Stimulated activated CD8-positive, alpha-beta memory T cell treated with anti-CD3 and anti-CD28 coated beads, Interleukin-4, amount 100 ng/mL, for 1 hour (primary cell): Measurements from ENCODE around the gene PPM1L.

Source experiments
- DNase-seq, 2 donors: peaks; one replicate each; pipeline ENCODE4 v3.0.0-alpha.2; 2020; ENCODE audit warnings: low read depth in 2 of 2, low spot score in 1 of 2

The PPM1L gene

DNA sequence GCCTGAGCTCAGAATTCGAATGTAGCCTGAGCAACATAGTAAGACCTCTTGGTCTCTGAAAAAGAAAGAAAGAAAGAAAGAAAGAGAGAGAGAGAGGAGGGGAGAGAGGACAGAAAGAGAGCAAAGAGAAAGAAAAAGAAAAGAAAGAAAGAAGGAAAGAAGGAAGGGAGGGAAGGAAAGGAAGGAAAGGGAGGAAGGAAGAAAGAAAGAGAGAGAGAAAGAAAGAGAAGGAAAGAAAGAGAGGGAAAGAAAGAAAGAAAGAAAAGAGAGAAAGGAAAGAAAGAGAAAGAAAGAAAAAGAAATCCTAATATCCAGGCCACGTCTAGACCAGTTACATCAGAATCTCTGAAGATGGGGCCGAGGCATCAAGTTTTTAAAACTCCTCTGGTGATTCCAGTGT lies 50.7 kb downstream of the PPM1L start:
- no peak for DNase-seq

DNA sequence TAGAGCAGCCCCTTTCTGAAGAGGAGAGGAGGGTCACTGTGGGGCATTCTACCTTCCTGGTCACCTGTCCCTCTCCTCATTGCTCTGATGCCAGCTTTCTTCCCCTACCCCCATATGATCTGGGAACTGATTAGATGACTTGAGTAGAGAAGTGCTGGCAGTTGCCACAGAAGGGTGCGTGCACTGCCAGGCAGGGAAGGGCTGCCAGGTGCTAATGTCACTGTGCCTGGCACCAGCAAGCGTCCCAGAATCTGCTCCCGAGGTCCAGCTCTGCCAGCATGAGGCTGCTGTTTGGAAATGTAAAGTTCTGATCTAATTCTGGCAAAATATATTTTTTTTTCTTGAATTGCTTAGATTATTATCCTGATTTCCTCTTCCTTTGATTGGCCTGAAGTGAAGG lies 52.8 kb downstream of the PPM1L start:
- DNase-seq, result no peak

DNA sequence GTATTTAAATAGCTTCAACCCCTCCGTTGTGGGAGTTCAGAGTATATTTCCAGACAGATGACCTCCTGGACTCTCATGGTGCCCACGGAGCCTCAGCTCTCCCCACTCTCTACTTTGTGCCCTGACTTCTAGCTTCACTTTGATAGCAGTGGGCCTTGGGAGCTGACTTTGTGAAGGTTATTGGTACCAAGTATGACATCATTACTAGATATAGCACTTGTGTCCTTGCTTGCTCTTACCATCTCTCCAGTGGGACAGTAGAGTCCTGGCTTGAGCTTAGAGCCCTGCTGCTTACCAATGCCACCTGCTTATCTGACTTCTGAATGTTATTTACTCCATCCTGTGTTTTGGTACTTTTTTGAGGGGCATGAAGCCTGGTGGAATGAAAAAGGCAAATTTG lies 53.4 kb downstream of the PPM1L start:
- DNase-seq, result no peak

DNA sequence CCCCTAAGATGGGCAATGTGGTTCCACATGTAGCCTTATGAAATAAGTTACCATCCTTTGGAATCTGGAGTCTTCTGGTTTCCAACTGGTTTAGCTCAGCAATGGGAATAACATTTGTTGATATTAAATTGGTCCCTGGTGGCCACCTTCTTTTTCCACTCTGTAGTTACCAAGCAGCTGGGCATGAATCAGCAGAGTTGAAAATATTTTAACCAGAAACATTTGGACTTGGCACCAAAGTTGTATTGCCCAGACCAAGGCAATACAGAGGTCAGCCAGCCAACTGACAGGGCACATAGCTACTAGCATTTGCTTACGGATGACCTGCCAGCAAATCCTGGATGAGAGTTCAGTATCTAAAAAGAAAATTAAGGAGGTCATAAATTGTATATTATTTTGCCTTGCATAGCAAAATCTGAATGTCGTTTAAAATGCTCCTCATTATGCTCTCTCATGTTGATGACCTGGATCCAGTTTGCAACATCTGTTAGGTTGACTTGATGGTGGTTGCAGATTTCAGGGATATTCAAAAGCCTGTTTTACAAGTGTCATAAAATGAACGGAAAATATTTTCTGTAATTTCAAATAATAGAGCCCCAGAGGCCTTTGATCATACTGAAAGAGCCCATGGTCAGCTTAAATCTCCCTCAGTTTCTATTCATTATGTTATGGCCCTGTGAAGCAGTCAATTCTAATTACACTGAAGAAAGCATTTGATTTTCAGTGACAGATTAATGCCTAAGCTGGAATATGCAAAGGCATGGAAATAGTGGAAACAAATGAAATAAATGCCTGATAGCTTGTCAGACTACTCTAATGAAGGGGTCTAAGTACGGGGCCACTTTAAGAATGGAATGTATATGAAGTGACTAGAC lies 54.6 kb downstream of the PPM1L start:
- no peak for DNase-seq

DNA sequence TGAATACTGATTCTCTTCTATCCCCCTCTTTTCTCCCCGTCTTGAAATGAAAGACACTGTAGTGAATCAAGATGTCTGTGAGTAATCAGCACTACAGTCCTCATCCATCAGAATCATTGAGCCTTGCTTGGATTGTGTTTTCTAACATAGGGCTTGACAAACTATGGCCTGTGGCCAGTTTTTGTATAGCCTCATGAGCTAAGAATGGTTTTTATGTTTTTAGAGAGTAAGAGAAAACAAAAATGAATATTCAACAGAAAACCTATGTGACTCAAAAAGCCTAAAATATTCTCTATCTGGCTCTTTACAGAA lies 55.2 kb downstream of the PPM1L start:
- DNase-seq, result no peak

DNA sequence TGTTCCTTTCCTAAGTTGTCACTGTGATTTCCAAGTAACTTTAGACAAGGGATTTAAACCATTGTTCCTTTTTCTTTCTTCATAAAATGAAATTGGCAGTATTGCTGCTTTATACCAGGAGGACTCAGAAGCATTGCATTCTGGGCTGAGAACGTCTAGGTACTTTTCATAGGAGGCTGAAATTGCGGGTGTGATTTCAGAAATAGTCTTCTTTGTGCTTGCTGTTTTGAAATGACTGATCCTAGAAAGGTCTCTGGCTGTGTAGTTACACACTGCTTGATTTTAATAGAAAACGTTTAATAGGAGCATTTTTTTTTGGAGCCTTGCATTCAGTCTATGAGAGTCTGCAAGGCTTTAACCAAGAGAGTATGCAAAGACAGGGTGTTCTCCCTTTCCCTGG lies 56.3 kb downstream of the PPM1L start:
- DNase-seq, result no peak

DNA sequence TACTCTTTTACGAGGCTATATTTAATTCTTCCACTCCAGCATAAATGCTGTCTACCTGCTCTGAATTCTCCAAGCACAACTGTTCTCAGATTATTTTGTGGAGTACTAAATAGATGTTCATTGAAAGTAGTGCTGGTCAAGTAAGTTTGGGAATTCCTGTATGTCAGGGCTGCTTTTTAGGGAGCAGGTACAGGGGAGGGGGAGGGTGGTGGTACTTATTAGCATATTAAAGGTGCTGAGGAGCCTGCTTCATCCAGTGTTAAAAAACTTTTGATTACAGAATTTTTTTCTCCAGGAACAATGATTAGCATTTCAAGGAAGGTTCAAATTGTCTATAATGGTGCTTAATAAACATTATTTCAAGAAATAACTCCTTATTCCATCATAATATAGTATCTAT lies 59.2 kb downstream of the PPM1L start:
- DNase-seq, result no peak

DNA sequence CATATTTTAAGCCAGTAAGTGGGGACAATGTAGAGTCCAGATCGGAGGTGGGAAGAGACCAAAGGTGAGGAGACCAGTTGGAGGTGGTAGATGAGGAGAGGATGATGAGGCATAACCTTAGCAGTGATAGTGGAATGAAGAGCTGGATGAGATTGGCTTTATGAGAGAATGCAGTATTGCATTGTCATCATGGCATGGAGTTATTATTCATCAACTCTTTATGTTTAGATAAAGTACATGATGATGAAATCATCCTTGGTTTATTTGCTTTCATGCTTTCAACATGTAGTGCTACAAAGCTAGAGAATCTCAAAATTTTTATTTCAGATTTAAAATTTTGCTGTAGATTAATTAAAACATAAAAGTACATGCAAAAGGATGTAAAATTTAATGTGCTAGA lies 64.0 kb downstream of the PPM1L start:
- DNase-seq, result no peak

DNA sequence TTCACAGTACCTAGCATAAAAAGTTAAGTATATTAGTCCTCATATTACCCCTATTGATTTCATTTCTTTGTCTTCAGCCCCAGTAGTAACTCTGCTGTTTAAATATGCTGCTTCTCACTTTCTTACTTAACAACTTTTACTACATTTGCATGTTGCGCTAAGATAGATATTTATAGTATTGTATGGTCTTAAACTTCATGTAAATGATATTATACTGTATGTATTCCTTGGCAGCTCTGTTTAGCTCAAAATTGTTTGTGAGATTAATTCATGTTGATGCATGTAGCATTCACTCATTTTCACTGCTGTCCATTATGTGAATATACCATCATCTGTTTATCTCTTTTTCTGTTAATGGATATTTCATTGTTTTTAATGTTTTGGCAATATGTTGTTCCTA lies 64.4 kb downstream of the PPM1L start:
- DNase-seq, result no peak

DNA sequence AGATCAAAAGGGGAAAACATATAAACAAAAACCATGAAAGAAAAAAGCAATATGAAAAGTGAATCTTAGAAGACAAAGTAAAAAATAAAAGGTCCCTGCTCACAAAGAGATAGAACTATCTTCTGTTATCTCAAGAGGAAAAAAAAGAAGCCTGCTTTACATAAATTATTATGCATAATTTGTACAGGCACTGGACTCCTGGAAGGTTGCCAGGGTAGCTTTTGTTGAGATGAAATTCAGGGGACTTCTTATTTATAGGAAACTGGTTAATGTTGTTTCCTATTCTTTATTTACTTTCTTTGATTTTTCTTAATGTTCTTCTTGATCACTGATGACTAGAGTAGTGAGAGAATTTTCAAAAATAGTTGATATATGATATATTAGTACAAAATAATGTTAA lies 66.9 kb downstream of the PPM1L start:
- no peak for DNase-seq

DNA sequence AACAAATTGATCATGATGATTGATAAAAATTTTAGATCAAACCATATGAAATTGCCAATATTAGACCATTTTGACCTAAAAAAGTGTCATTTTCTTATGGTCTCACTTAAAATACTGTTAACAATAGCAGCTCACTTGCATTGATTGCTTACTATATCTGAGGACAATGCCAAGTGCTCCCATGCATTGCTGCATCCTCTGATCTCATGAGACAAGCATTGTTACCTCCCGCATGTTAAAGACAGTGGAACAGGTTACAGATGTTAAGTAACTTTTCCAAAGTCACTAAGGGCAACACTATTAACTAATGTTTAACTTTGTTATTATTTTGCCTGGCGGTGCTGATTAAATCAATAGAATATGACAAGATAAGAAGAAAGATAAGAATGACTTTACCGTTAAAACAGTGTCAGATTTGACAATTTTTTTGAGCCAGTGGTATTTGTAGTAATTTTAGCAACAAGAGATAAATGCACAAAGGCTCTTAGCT lies 69.3 kb downstream of the PPM1L start:
- DNase-seq, result no peak

DNA sequence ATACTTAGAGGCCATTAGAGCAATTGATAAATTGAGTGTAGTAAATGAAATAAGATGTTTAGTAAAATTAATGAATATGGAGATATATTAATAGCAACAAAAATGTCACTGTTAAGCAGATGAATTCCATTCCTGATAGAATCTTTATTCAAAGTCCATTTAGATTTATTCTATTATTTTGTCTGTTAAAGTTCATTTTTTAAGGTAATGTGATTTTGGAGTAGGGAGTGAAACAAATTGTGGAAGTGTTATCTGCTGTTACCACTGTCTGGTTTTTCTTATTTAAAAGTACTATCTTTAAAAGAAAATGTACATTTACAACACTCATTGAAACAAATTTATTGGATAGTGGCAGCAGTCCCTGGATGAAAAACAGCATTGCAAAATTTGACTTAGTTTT lies 70.4 kb downstream of the PPM1L start:
- DNase-seq, result no peak

DNA sequence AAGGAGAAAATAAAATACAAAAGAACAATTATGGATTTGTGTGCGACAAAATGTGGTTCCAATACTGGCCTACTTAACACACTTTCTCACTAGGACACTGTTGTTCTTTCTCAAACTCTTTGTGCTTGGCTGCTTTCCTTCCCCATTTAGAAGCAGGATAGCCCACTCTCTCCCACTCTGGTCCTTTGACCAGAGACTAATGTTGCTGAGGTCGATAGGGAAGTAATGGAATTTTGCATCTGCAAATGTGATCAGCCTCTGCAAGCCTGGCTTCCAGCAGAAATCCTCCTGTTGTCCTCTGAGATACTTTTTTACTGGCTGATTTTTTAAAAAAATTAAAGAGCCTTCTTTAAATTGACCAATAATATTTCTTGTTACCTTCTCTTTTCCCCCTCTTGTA lies 71.0 kb downstream of the PPM1L start:
- DNase-seq, result no peak

DNA sequence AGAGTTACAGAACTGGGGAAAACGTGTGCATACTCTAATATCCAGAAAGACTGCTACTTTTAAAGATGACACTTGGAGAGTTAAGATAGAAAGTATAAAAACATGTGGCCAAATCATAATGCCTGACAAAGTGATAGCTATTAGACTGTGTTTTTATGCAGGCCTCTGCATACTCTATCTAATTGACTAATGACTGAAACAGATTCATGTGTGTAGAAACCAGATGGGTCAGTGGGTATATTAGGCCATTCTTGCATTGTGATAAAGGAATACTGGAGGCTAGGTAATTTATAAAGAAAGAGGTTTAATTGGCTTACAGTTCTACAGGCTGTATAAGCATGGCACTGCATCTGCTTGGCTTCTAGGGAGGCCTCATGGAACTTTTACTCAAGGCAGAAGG lies 71.5 kb downstream of the PPM1L start:
- no peak for DNase-seq

DNA sequence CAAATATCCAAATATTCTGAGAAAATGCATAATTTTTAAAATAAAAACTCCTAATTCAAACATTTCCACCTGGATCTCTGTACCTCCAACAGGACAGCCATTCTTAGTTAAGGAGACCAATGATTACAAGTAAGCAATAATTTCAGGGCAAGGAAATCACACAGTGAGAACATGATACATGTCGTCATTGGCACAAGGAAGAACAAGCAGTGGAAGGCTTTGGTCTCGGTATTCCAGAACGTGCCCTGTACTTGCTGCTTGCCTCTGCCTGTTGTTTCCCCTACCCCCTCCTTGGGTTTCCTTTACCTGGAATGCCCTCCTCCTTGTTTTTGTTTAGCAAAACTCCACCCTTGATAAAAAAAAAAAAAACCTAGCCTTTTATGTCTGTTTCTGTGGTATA lies 72.8 kb downstream of the PPM1L start:
- DNase-seq, result no peak

DNA sequence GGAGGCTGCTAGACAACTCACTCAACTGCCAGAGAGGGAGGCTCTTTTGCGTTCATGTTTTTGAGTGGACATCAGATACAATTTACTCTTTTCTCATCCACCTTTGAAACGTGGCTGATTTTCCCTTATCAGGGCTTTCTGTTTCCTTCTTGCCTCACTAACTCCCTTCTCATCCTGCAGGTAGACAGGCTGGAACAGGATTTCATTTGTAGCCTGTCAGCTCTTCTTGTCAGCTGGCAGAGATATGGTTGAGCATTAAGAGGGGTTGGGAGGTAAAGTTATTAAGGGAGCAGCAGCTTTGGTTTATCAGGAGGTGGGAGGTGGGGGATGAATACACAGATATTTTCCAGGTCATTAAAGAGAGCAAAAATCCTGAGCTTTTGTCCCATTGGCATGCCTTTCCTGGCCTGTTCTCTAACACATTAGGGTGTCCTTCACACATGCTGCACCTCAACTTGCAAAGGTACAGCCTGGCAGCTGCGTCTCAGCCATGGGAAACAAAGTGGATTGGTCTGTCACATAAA lies 73.5 kb downstream of the PPM1L start:
- DNase-seq, result no peak

DNA sequence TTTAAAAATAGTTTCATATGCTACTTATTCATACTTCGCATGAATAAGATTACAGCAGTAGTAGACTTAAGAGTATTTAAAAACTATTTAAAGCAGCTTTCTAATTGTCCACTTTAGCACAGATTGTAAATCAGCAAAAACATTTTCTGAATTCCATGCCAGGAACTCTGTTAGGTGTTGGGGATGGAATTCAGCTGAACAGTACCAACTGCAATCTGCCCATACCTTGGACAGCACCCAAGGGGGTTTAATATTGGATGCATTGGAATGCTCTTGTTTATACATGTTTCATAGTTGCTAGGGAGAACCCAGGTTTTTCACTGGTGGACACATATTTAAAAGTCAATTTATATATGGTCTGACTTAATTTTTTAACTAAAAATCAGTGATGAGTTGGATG lies 74.8 kb downstream of the PPM1L start:
- no peak for DNase-seq

DNA sequence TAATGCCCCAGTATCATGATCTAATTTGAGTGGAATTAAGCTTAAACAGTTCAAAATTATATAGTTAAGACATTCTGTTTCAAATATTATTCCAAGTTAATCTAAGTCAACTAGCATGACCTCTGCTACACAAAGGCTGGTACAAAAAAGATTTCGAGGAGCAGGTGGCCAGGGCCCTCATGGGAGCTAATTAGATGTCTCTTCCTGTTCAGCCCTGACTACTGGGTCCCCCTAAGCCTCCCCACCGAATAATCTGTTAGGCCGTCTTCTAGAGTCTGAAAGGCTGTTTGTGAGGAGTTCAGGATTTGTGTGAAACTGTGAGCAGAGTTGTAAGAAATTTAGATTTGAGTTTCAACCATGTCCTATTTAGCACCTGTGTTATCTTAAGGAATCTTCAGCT lies 75.4 kb downstream of the PPM1L start:
- DNase-seq, result no peak

DNA sequence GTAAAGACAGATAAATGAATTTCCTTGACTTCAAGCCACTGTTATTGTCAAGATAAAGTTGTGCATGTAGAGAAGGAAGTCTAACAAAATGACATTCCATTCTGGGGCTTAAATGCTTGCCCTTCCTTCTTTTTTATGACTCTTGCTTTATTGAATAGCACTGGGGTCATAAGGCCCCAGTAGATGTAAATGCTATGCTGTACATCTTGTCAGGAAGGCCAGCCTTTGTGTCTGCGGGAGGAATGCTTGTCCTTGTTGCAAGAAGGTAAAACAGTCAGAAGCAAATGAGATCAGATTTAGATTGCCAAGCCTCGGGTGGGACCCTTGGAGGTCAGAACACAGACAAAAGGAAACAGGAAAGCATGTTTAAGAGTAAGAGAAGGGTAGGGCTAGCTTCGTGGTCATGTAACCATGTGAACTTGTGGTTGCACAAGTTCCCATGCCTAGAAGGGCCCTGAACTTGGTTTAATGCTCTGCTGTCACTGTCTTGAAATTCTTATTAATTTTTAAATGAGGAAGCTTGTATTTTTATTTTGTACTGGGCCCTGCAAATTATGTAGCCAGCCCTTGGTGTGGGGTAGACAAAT lies 81.5 kb downstream of the PPM1L start:
- no peak for DNase-seq

DNA sequence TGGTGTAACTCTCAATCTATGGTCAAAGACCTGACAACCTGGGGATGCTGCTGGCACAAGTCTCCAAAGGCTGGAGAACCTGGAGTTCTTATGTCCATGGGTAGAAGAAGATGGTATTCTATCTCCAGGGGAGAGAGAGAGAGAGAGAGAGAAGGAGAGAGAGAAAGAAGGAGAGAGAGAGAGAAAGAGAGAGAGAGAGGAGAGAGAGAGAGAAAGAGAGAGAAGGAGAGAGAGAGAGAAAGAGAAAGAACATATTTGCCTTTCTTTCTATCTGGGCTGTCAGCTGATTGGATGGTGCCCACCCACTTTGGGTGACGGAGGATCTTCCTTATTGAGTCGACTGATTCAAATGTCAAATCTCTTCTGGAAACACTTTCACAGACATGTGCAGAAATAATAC lies 84.6 kb downstream of the PPM1L start:
- DNase-seq, result no peak

DNA sequence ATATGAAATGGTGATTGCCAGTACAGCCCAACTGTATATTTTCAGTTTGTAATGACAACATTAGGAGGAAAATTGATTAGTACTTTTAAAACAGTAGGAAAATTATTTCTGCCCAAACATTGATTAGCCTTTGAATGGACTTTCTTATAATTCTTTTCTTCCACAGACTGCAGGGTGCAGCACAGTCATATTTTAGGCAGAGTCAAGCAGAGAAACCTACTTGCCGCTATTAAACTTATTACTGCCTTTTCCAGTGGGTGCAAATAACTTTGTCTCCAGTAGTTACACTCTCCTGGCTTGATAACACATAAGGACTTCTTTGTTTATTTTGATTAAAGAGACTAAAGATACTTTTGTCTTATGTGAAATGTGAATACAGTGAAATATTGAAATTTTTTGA lies 85.4 kb downstream of the PPM1L start:
- no peak for DNase-seq

DNA sequence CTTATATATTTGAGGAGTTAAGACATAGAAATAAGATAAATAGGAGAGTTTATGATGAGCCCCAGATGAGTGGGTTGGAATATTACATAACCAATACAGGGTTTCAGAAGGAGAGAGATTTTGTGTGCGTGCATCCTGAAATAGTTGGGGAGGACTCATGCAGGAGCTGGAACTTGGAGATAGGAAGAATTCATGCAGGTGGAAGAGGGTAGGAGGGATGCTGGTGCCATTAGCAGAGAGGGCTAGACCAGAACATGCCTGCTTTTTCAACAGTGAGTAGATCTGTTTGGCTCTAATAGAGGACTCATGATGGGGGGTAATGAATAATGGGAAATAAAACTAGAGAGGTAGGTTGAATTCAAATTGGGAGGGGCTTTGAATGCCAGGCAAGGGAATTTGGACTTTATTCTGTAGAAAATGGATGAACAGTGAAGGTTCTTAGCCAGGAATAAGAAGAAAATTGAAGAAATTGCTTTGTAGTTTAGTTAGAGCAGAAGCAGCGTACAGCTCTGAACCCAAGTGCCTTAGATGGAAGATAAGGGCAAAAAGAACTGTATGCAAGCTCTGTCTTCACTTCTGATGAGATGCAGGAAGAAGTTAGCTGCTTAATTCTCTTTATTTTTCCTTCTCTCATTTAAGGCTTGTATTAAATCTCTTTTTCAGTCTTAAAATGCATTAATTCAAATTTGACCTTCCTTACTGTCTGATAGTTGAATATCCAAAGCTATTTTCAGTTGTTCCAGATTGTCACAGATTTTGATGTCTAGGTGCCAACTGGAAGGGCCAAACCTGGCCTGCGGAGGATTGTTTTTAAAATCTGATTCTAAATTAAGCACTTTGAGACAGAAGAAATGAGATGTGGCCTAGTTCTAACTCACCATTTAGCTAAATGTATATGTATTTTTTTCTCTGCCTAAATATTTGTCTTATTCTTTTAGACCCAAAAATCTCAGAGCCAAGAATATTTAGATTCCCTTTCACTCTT lies 86.3 kb downstream of the PPM1L start:
- DNase-seq, result no peak
